ENCODE measurements around the gene FXN.

DNA sequence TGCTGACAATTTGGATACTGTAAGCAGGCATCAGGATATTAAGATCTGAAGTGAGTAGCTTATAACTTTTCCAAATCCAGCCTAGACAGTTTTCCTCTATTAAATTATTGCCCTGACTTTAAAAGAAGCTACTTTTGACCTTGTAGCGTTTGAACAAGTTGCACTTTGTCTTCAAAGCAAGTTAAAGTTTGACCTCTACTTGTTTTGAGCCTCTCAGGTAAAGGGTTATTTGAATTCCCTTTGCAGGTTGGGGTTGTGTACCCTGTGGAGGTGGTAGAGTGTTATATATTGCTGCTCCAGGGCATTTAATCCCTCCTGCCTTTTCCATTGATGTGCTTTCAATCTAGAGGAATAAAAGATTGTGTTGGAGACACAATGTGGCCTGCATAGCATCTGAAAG, 30.1 kb downstream of the FXN start:
- TF ChIP-seq EZH2 (IDR thresholded peaks at IDR 0.05; ENCODE audit: borderline replicate concordance, low read depth, low read length, severe bottlenecking) = no peak
- TF ChIP-seq, protein P1, sequence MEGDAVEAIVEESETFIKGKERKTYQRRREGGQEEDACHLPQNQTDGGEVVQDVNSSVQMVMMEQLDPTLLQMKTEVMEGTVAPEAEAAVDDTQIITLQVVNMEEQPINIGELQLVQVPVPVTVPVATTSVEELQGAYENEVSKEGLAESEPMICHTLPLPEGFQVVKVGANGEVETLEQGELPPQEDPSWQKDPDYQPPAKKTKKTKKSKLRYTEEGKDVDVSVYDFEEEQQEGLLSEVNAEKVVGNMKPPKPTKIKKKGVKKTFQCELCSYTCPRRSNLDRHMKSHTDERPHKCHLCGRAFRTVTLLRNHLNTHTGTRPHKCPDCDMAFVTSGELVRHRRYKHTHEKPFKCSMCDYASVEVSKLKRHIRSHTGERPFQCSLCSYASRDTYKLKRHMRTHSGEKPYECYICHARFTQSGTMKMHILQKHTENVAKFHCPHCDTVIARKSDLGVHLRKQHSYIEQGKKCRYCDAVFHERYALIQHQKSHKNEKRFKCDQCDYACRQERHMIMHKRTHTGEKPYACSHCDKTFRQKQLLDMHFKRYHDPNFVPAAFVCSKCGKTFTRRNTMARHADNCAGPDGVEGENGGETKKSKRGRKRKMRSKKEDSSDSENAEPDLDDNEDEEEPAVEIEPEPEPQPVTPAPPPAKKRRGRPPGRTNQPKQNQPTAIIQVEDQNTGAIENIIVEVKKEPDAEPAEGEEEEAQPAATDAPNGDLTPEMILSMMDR (IDR thresholded peaks at IDR 0.05; ENCODE audit: borderline replicate concordance, extremely low read depth, low read length, poor library complexity, severe bottlenecking) = no peak

Data from DND-41 (cell line).